Measurements from ENCODE around the gene CD22.

DNA sequence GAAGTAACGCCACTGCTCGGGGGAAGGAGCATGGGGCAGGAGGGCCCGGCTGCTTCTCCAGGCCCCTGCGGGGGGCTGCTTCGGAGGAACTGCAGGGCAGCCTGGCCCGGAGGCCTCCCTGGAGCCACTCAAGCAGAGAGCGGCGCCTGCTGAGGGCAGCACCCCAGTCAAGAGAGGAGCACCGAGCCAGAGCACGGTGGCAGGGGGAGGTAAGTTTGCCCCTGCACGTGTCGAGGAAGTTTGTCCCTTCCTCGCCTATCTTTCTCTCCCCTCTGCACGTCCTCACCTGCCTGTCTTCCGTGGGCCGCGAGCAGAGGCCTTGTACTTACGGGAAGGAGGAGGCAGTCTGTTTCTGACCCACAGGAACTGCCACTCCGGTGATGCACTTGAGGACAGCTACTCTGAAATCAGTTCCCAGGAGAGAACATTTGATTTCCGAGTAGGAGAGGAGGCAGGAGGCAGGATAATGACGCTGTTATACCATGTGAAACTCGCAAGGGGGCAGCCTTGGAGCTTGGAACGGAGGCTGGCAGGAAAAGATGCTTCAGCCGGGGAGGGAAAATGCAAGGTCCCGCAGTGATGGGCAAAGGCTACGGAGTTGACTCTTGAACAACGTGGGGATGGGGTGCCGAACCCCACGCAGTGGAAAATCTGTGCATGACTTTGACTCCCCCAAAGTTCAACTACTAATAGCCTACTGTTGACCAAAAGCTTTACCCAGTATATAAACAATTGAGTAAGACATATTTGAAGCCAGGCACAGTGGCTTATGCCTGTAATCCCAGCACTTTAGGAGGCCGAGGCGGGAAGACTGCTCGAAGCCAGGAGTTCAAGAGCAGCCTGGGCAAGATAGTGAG is 23.7 kb downstream of the CD22 start:
- TF ChIP-seq POLR2A (IDR thresholded peaks at IDR 0.05) (no peak), CTCF (IDR thresholded peaks at IDR 0.05) (peak; percentile 63 to 84 (median 69))
